OCI-LY1 (cell line): Measurements from ENCODE around the gene CDC34.

Experiments
- H2AFZ ChIP-seq: fragments of 200-600 bp; sonication (generic), shearing (Covaris generic); 2 replicates; pipeline ENCODE4 v1.6.0; 2014; ENCODE audit warnings: antibody characterized with exemption, mild to moderate bottlenecking, low read length
- H3F3A ChIP-seq: fragments of 200-600 bp; sonication (generic), shearing (Covaris generic); 2 replicates; pipeline ENCODE4 v1.6.0; 2014; ENCODE audit warnings: mild to moderate bottlenecking, antibody characterized with exemption, low read length, moderate library complexity; ENCODE audit not compliant: insufficient read depth
- H3K27ac ChIP-seq: fragments of 200-600 bp; sonication (generic); 2 replicates; pipeline ENCODE4 v1.5.1; 2014; ENCODE audit warnings: low read length, mixed run types, mild to moderate bottlenecking, low read depth; ENCODE audit not compliant: poor library complexity, severe bottlenecking
- H3K27me3 ChIP-seq: fragments of 200-600 bp; sonication (generic); 2 replicates; pipeline ENCODE4 v1.6.0; 2014; ENCODE audit warnings: antibody characterized with exemption, mild to moderate bottlenecking, low read length, moderate library complexity; ENCODE audit not compliant: insufficient read depth
- H3K36me3 ChIP-seq: fragments of 200-600 bp; sonication (generic); 2 replicates; pipeline ENCODE4 v1.6.1; 2014; ENCODE audit warnings: mild to moderate bottlenecking, antibody characterized with exemption, low read length, moderate library complexity, mixed read lengths; ENCODE audit not compliant: insufficient read depth
- H3K4me1 ChIP-seq: fragments of 200-600 bp; sonication (generic); 2 replicates; pipeline ENCODE4 v1.5.1; 2014; ENCODE audit warnings: mild to moderate bottlenecking, low read length, moderate library complexity; ENCODE audit not compliant: insufficient read depth, severe bottlenecking
- H3K4me2 ChIP-seq: fragments of 200-600 bp; sonication (generic), shearing (Covaris generic); 2 replicates; pipeline ENCODE4 v1.6.1; 2014; ENCODE audit warnings: low read length
- H3K4me3 ChIP-seq: fragments of 200-600 bp; sonication (generic); 2 replicates; pipeline ENCODE4 v1.5.1; 2014; ENCODE audit warnings: low read length, low read depth, mild to moderate bottlenecking, mixed read lengths; ENCODE audit not compliant: poor library complexity, severe bottlenecking
- H3K79me2 ChIP-seq: fragments of 200-600 bp; shearing (Covaris generic); 2 replicates; pipeline ENCODE4 v1.6.1; 2016; ENCODE audit warnings: mixed run types, low read length, mixed read lengths; ENCODE audit not compliant: insufficient read depth
- H3K9ac ChIP-seq: fragments of 200-600 bp; sonication (generic), shearing (Covaris generic); 2 replicates; pipeline ENCODE4 v1.6.1; 2014; ENCODE audit warnings: mild to moderate bottlenecking, low read length, mixed read lengths
- H3K9me2 ChIP-seq: fragments of 200-600 bp; sonication (generic), shearing (Covaris generic); 2 replicates; pipeline ENCODE4 v1.6.1; 2014; ENCODE audit warnings: low read depth, mild to moderate bottlenecking, low read length, mixed read lengths
- H3K9me3 ChIP-seq: fragments of 200-600 bp; shearing (Covaris generic); 2 replicates; pipeline ENCODE4 v1.6.1; 2014; ENCODE audit warnings: low read length, mixed read lengths
- H4K20me1 ChIP-seq: fragments of 200-600 bp; sonication (generic), shearing (Covaris generic); 2 replicates; pipeline ENCODE4 v1.6.0; 2016; ENCODE audit warnings: mild to moderate bottlenecking, low read length; ENCODE audit not compliant: insufficient read depth
- CTCF ChIP-seq: fragments of 200-600 bp; sonication (generic), shearing (Covaris generic); IDR thresholded peaks from 2 replicates; pipeline ENCODE4 v1.5.1; 2017; ENCODE audit warnings: mild to moderate bottlenecking, antibody characterized with exemption, low read length, moderate library complexity, mixed read lengths
- EZH2 ChIP-seq: fragments of 200-600 bp; sonication (generic), shearing (Covaris generic); IDR thresholded peaks from 2 replicates; pipeline ENCODE4 v1.8.0; 2017; ENCODE audit warnings: borderline replicate concordance, mixed run types, mild to moderate bottlenecking, antibody characterized with exemption, low read length, moderate library complexity, mixed read lengths

Gene CDC34

GRCh38 chr19:579111-579841, 47.7 kb downstream of the CDC34 start:
- Histone ChIP-seq H3K9me3 (no peaks in the 10 kb centered on the region), H3F3A (no peaks in the 10 kb centered on the region), H3K9ac (no peak overlapping the region), H2AFZ (no peak overlapping the region), H3K36me3 (peaks cover 45% of the 10 kb centered on the region), H3K9me2 (no peaks in the 10 kb centered on the region), H4K20me1 (no peaks in the 10 kb centered on the region), H3K4me1 (peaks cover 11% of the 10 kb centered on the region), H3K4me3 (no peak overlapping the region), H3K27me3 (no peaks in the 10 kb centered on the region), H3K79me2 (peaks cover 27% of the 10 kb centered on the region; the same call in 1 of the 2 replicates), H3K4me2 (no peak overlapping the region), H3K27ac (no peak overlapping the region)
- no peak for TF ChIP-seq EZH2
- no peak for TF ChIP-seq CTCF

- H2AFZ ChIP-seq, result no peak overlapping the region
- H3K9me3 ChIP-seq, result no peaks in the 10 kb centered on the region
- H3K9ac ChIP-seq, result no peak overlapping the region
- peaks cover 22% of the 10 kb centered on the region; the same call in 1 of the 2 replicates for H3K79me2 ChIP-seq
- H3K4me3 ChIP-seq, result no peak overlapping the region
- H3K27ac ChIP-seq, result no peak overlapping the region
- no peaks in the 10 kb centered on the region for H3K27me3 ChIP-seq
- H4K20me1 ChIP-seq, result no peaks in the 10 kb centered on the region
- H3K4me1 ChIP-seq, result peaks cover 6% of the 10 kb centered on the region
- no peaks in the 10 kb centered on the region for H3F3A ChIP-seq
- peaks cover 45% of the 10 kb centered on the region for H3K36me3 ChIP-seq
- H3K4me2 ChIP-seq, result no peak overlapping the region
- no peak for TF ChIP-seq CTCF
- no peaks in the 10 kb centered on the region for H3K9me2 ChIP-seq
These were observed 48.2 kb downstream of the CDC34 start for GRCh38 chr19:579842-580155.

- no peak for TF ChIP-seq EZH2
- TF ChIP-seq CTCF, result no peak
- Histone ChIP-seq H2AFZ (no peak overlapping the region), H4K20me1 (no peaks in the 10 kb centered on the region), H3K4me2 (no peak overlapping the region), H3K4me1 (peaks cover under 1% of the 10 kb centered on the region), H3K27me3 (no peaks in the 10 kb centered on the region; the same call in 1 of the 2 replicates), H3K4me3 (no peak overlapping the region), H3K9me2 (no peaks in the 10 kb centered on the region), H3K36me3 (peaks cover 45% of the 10 kb centered on the region), H3K9me3 (no peaks in the 10 kb centered on the region), H3K27ac (no peak overlapping the region), H3F3A (no peaks in the 10 kb centered on the region), H3K9ac (no peak overlapping the region), H3K79me2 (peaks cover 17% of the 10 kb centered on the region; the same call in 1 of the 2 replicates)
These were observed 48.8 kb downstream of the CDC34 start for GRCh38 chr19:580274-580835.
